Vagina (tissue), 2 donors: ENCODE data around the gene SLC25A12.

Experiments used
- POLR2A ChIP-seq, 2 donors: fragments of 450-650 bp; IDR thresholded peaks; one replicate each; pipeline ENCODE4 v1.6.1; 2017; ENCODE audit warnings: antibody characterized with exemption in 2 of 2, mild to moderate bottlenecking in 2 of 2, moderate library complexity in 2 of 2
- POLR2AphosphoS5 ChIP-seq, 2 donors: sonication (generic); formaldehyde crosslinking; IDR thresholded peaks; one replicate each; pipeline ENCODE4 v1.9.0; 2017; ENCODE audit warnings: antibody characterized with exemption in 2 of 2, mild to moderate bottlenecking in 2 of 2, low read depth in 1 of 2; ENCODE audit not compliant: insufficient read depth in 1 of 2
- TF ChIP-seq, protein P1 (sequence below), 3 experiments: fragments of 450-650 bp in 2 of 3; fragments of 200-600 bp in 1 of 3; sonication (generic) in 1 of 3; IDR thresholded peaks; one replicate each; pipeline ENCODE4 v1.5.1; 2017 to 2019; ENCODE audit warnings: antibody characterized with exemption in 3 of 3, mild to moderate bottlenecking in 2 of 3, moderate library complexity in 2 of 3

DNA sequence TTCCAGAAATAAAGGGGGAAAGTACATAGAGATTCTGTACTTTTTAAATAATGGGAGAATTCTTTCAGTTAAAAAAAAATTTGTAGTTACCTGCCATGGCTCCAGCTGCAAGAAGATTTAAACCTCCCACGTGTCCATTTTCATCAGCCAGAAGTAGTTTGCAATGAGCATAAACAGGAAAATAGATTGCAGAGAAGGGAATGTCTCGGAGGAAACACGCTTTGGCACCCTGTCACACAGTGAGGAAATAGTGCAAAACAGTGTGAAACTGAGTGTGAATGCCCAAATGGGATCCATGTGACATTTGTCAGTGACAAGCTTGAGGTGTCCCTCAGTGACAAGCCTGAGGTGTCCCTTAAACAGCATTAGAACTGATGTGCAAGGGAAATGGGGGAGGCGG is 102.7 kb downstream of the SLC25A12 start:
- TF ChIP-seq, protein P1, sequence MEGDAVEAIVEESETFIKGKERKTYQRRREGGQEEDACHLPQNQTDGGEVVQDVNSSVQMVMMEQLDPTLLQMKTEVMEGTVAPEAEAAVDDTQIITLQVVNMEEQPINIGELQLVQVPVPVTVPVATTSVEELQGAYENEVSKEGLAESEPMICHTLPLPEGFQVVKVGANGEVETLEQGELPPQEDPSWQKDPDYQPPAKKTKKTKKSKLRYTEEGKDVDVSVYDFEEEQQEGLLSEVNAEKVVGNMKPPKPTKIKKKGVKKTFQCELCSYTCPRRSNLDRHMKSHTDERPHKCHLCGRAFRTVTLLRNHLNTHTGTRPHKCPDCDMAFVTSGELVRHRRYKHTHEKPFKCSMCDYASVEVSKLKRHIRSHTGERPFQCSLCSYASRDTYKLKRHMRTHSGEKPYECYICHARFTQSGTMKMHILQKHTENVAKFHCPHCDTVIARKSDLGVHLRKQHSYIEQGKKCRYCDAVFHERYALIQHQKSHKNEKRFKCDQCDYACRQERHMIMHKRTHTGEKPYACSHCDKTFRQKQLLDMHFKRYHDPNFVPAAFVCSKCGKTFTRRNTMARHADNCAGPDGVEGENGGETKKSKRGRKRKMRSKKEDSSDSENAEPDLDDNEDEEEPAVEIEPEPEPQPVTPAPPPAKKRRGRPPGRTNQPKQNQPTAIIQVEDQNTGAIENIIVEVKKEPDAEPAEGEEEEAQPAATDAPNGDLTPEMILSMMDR (IDR thresholded peaks at IDR 0.05) = no peak
- TF ChIP-seq POLR2AphosphoS5 (IDR thresholded peaks at IDR 0.05; ENCODE audit: insufficient read depth in 1 of 2, low read depth in 1 of 2) (no peak), POLR2A (IDR thresholded peaks at IDR 0.05) (no peak)
